Gastrocnemius medialis (tissue), 4 donors: ENCODE results near the gene RIPK3. TPM values are rescaled to one million over a fixed set of nuclear protein-coding genes. Genes with fewer than 3 reads are reported as not detected.

Experiments used
- ATAC-seq, 2 donors: fragments of 150-250 bp; one replicate each; pipeline ENCODE4 v1.9.1; 2016
- DNase-seq, 2 donors: peaks; one replicate each; pipeline ENCODE4 v3.0.0-alpha.2; 2019
- H3K27ac ChIP-seq, 4 donors: fragments of 200-600 bp; sonication (generic); 1 replicate in 1 of 4; 2 replicates in 3 of 4; pipeline ENCODE4 v1.5.1; 2016 to 2018; ENCODE audit warnings: mild to moderate bottlenecking in 2 of 4, moderate library complexity in 1 of 4
- H3K27me3 ChIP-seq, 3 donors: fragments of 200-600 bp; sonication (generic) in 2 of 3; 1 replicate in 1 of 3; 2 replicates in 2 of 3; pipeline versions ENCODE4 v1.5.1 to v1.6.0; 2016 to 2019; ENCODE audit warnings: mild to moderate bottlenecking in 1 of 3, moderate library complexity in 1 of 3
- H3K36me3 ChIP-seq, 2 donors: fragments of 200-600 bp; sonication (generic) in 1 of 2; one replicate each; pipeline ENCODE4 v1.5.1; 2017 to 2018
- H3K4me1 ChIP-seq, 2 donors: fragments of 200-600 bp; sonication (generic) in 1 of 2; one replicate each; pipeline ENCODE4 v1.5.1; 2016 to 2017; ENCODE audit warnings: mild to moderate bottlenecking in 2 of 2
- H3K4me3 ChIP-seq, 4 donors: fragments of 200-600 bp; sonication (generic) in 3 of 4; 1 replicate in 1 of 4; 2 replicates in 3 of 4; pipeline ENCODE4 v1.5.1; 2016 to 2019; ENCODE audit warnings: mild to moderate bottlenecking in 2 of 4
- H3K9me3 ChIP-seq, 3 donors: fragments of 200-600 bp; sonication (generic) in 2 of 3; 1 replicate in 1 of 3; 2 replicates in 2 of 3; pipeline ENCODE4 v1.5.1; 2016 to 2019
- CTCF ChIP-seq, 5 experiments: fragments of 450-650 bp in 3 of 5; fragments of 200-600 bp in 2 of 5; sonication (generic) in 2 of 5; IDR thresholded peaks in 4 of 5; conservative IDR thresholded peaks in 1 of 5; 1 replicate in 4 of 5; 2 replicates in 1 of 5; pipeline ENCODE4 v1.5.1; 2016 to 2019; ENCODE audit warnings: antibody characterized with exemption in 5 of 5, mild to moderate bottlenecking in 3 of 5, moderate library complexity in 3 of 5
- POLR2A ChIP-seq, 2 donors: fragments of 450-650 bp; IDR thresholded peaks; one replicate each; pipeline ENCODE4 v1.6.1; 2017; ENCODE audit warnings: antibody characterized with exemption in 2 of 2, mild to moderate bottlenecking in 2 of 2, moderate library complexity in 2 of 2
- in situ Hi-C, 4 donors: fragments of 200-750 bp; cut with MboI; loops; one replicate each; pipeline versions ENCODE4 v1.15.0 to v1.8.0; 2017; ENCODE audit warnings: low sequenced_read_pairs in 4 of 4
- intact Hi-C: fragments of 100-400 bp; cut with DNase I; formaldehyde crosslinking; loops from one replicate; pipeline ENCODE4 v1.15.1; 2023; ENCODE audit warnings: low total_unique reads
- total RNA-seq, 4 donors: library from RNA; depleted of rRNA; stranded (reverse); fragments of >200 nt; gene quantifications; one replicate each; pipeline versions ENCODE4 v1.1.0 to v1.2.3, GENCODE V29; 2016

The RIPK3 gene
- total RNA-seq, 4 donors from 2014 or later, result 0.66 to 1.6 (median 0.97) TPM

GRCh38 chr14:24324024-24324423 is 15.8 kb downstream of the RIPK3 start:
- no peaks in the 10 kb centered on the region for H3K9me3 ChIP-seq
- H3K27me3 ChIP-seq, result peaks cover 2 to 5% (median 4%) of the 10 kb centered on the region in 3 donors
- no peak overlapping the region for H3K4me3 ChIP-seq
- in situ Hi-C loops (no loop called here), intact Hi-C loops (no loop called here)
- H3K4me1 ChIP-seq, result no peaks in the 10 kb centered on the region
- no peak for TF ChIP-seq POLR2A (IDR thresholded peaks at IDR 0.05)
- no peak for TF ChIP-seq CTCF (IDR thresholded peaks at IDR 0.05 in 4 of 5, conservative IDR thresholded peaks at IDR 0.05 in 1 of 5)
- no peaks in the 10 kb centered on the region for H3K36me3 ChIP-seq
- no peak for ATAC-seq
- DNase-seq, result no peak
- H3K27ac ChIP-seq, result no peak overlapping the region

GRCh38 chr14:24323341-24323740 is 16.4 kb downstream of the RIPK3 start:
- no peaks in the 10 kb centered on the region for H3K9me3 ChIP-seq
- no peak overlapping the region for H3K27ac ChIP-seq
- intact Hi-C loops, result no loop called here
- no peaks in the 10 kb centered on the region for H3K36me3 ChIP-seq
- no peak for TF ChIP-seq CTCF (IDR thresholded peaks at IDR 0.05 in 4 of 5, conservative IDR thresholded peaks at IDR 0.05 in 1 of 5)
- TF ChIP-seq POLR2A (IDR thresholded peaks at IDR 0.05), result no peak
- in situ Hi-C loops, result no loop called here
- peaks cover 4 to 11% (median 8%) of the 10 kb centered on the region in 3 donors for H3K27me3 ChIP-seq
- H3K4me1 ChIP-seq, result no peaks in the 10 kb centered on the region
- no peak for ATAC-seq
- no peak for DNase-seq
- no peak overlapping the region for H3K4me3 ChIP-seq

GRCh38 chr14:24322672-24323071 is 17.1 kb downstream of the RIPK3 start:
- H3K36me3 ChIP-seq, result no peaks in the 10 kb centered on the region
- peaks cover 8 to 18% (median 8%) of the 10 kb centered on the region in 3 donors for H3K27me3 ChIP-seq

GRCh38 chr14:24321212-24321975 is 18.4 kb downstream of the RIPK3 start:
- TF ChIP-seq CTCF (IDR thresholded peaks at IDR 0.05 in 4 of 5, conservative IDR thresholded peaks at IDR 0.05 in 1 of 5) (no peak), POLR2A (IDR thresholded peaks at IDR 0.05) (no peak)
- Histone ChIP-seq H3K27me3 (peaks cover 11 to 31% (median 20%) of the 10 kb centered on the region in 3 donors), H3K36me3 (no peaks in the 10 kb centered on the region), H3K4me3 (no peak overlapping the region), H3K27ac (no peak overlapping the region), H3K9me3 (no peaks in the 10 kb centered on the region), H3K4me1 (peaks cover 0 to 2% of the 10 kb centered on the region in 2 donors)
- DNase-seq (no peak), ATAC-seq (no peak)
- intact Hi-C loops, result no loop called here
- in situ Hi-C loops, result no loop called here

More at GRCh38 chr14:24322672-24323071, 17.1 kb downstream of the RIPK3 start:
- TF ChIP-seq CTCF (IDR thresholded peaks at IDR 0.05 in 4 of 5, conservative IDR thresholded peaks at IDR 0.05 in 1 of 5), result no peak
- TF ChIP-seq POLR2A (IDR thresholded peaks at IDR 0.05), result no peak
- DNase-seq, result no peak
- Histone ChIP-seq H3K4me1 (no peaks in the 10 kb centered on the region), H3K4me3 (no peak overlapping the region), H3K9me3 (no peaks in the 10 kb centered on the region), H3K27ac (no peak overlapping the region)
- in situ Hi-C loops (no loop called here), intact Hi-C loops (no loop called here)
- no peak for ATAC-seq
